IPS-NIHi7 (cell line): ENCODE results near the gene FAM13C.
"Not testable (repeated sequence)": the region's sequence is repeated elsewhere in the genome, so short reads cannot be mapped to it uniquely, and the experiment has no call there.

Experiments used
- DNase-seq: peaks from one replicate; pipeline ENCODE4 v3.0.0; 2012; ENCODE audit warnings: mixed read lengths; ENCODE audit errors: extremely low spot score

FAM13C gene

GRCh38 chr10:59234816-59235429, 127.4 kb downstream of the FAM13C start:
- no peak for DNase-seq

- no peak for DNase-seq
Observed at GRCh38 chr10:59234194-59234593, 128.2 kb downstream of the FAM13C start.

DNA sequence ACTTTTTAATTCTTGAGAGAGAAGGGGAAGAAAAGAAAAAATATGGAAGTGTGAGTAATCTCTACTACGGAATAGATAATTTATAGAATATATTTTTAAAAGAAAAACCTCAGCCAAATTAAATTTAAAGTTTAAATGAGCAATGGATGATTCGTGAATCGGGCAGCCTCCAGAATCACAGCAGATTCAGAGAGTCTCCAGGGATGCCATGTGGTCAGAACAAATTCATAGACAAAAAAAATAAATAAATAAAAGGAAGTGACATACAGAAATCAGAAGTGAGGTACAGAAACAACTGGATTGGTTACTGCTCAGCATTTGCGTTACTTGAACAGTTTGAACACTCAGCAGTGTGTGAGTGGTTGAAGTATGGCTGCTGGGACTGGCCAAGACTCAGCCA, 132.9 kb downstream of the FAM13C start:
- DNase-seq: no peak

- DNase-seq: no peak
Observed at GRCh38 chr10:59227136-59227673, 135.1 kb downstream of the FAM13C start.

GRCh38 chr10:59225211-59225610, 137.1 kb downstream of the FAM13C start:
- no peak for DNase-seq

DNA sequence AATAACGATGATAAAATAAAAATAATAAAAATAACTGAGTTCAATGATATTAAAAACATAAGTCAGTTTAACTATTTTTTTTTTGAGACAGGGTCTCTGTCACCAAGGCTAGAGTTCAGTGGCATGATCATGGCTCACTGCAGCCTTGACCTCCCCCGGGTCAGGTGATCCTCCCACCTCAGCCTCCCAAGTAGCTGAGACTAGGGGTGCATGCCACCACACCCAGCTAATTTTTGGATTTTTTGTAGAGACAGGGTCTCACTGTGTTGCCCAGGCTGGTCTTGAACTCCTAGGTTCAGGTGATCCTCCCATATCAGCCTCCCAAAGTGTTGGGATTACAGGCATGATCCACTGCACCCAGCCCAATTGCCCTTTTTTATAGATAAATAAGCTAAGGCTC, 138.8 kb downstream of the FAM13C start:
- not testable (repeated sequence) for DNase-seq

DNA sequence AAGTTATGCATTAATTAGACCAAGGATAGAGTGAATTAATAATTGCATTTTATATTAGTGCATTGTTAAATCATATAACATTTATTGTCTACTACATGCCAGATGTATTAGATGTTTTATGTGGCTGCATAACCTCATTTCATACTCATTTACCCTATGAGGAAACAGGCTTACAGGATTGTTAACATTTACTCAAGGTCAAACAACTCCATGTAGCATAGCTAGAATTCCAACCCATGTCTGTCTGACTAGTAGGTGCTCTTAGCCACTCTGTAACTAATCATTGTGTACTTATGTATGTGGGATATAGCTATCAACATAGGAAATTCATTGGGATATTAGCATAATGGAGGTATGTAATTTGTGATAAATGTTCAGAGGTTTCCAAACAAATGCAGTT, 139.6 kb downstream of the FAM13C start:
- DNase-seq: no peak

GRCh38 chr10:59216178-59216869, 146.0 kb downstream of the FAM13C start:
- DNase-seq: no peak

DNA sequence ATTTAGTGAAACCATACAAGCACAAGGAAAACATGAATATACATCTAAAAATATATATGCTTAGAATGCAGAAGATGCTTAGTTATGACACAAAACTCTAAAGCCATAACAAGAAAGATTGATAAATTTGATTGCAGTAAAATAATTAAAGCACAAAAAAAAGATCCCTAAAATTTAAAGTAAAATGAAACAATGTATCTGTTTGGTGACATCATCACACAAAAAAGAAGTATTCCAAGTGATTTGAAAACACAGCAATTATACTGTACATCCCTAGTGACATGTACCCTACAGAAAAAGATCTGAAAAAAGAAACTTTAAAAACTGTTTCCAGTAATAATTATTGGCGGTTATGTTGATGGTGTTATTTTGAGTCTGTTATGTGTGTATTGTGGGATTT, 148.2 kb downstream of the FAM13C start:
- DNase-seq: no peak

DNA sequence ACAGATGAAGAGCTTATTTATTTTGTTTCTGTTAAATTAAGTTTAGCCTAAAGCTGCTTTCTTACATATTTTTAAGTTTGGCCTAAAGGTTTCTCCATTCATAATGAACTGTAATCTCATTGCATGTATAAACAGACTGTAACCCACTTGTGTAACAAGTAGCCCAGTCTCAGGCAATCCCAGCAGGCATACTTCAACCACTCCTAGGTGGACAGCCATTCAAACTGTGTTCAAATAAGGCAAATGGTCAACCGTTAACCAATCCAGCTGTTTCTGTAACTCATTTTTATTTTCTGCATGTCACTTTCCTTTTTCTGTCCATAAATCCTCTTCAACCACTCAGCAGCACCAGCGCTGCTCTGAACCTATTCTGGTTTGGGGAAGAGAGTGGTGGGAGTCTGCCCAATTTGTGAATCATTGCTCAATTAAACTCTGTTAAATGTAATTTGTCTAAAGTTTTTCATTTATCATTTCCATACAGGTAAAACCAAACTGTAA, 150.0 kb downstream of the FAM13C start:
- no peak for DNase-seq

GRCh38 chr10:59206204-59206720, 156.1 kb downstream of the FAM13C start:
- DNase-seq: no peak
